H1 (cell line): Measurements from ENCODE around the gene LDLRAD1. TPM values are rescaled to one million over a fixed set of nuclear protein-coding genes. Genes with fewer than 3 reads are reported as not detected.

Source experiments
- CTCF ChIA-PET: fragments of 300-600 bp; sonication (Branson Sonifier 250); formaldehyde crosslinking; loops from one replicate; lab custom pipeline; 2021; ENCODE audit not compliant: partially characterized antibody; lab: Charles Lee
- POLR2A ChIA-PET: fragments of 300-600 bp; sonication (Branson Sonifier 250); formaldehyde crosslinking; loops from one replicate; lab custom pipeline; 2021; ENCODE audit warnings: inconsistent platforms; ENCODE audit not compliant: partially characterized antibody; lab: Charles Lee
- DNase-seq, 2 experiments: peaks; one replicate each; pipeline versions ENCODE4 v3.0.0 to v3.0.0-alpha.2; 2010 to 2022; ENCODE audit warnings: low spot score in 2 of 2, low read depth in 1 of 2, mixed read lengths in 1 of 2
- FAIRE-seq: peaks from 2 replicates; lab custom pipeline; 2011; peaks lifted over from hg19 to GRCh38; lab: Jason Lieb, UNC
- H2AFZ ChIP-seq: 2 replicates; pipeline ENCODE4 v1.8.1; 2012; ENCODE audit warnings: low read length, inconsistent platforms
- H2AK5ac ChIP-seq: 2 replicates; pipeline ENCODE4 v1.6.1; 2013; ENCODE audit warnings: low read depth, low read length
- H2BK120ac ChIP-seq: replicated peaks from 2 replicates; pipeline ENCODE3; 2013; ENCODE audit warnings: low read depth, low read length, inconsistent platforms
- H2BK12ac ChIP-seq: 2 replicates; pipeline ENCODE4 v1.6.1; 2013; ENCODE audit warnings: low read depth, low read length
- H2BK15ac ChIP-seq: 2 replicates; pipeline ENCODE4 v1.6.1; 2013; ENCODE audit warnings: low read length
- H2BK20ac ChIP-seq: 2 replicates; pipeline ENCODE4 v1.6.1; 2013; ENCODE audit warnings: low read length
- H2BK5ac ChIP-seq: 2 replicates; pipeline ENCODE4 v1.6.1; 2013; ENCODE audit warnings: low read depth, low read length
- H3K14ac ChIP-seq: 2 replicates; pipeline ENCODE4 v1.6.1; 2013; ENCODE audit warnings: inconsistent platforms; ENCODE audit not compliant: insufficient read length
- H3K18ac ChIP-seq: 2 replicates; pipeline ENCODE4 v1.6.1; 2013; ENCODE audit warnings: low read length; ENCODE audit errors: extremely low read depth
- H3K23ac ChIP-seq: 2 replicates; pipeline ENCODE4 v1.6.1; 2013; ENCODE audit warnings: inconsistent platforms; ENCODE audit not compliant: insufficient read length
- H3K23me2 ChIP-seq: 2 replicates; pipeline ENCODE4 v1.6.1; 2013; ENCODE audit warnings: low read depth, low read length
- H3K27ac ChIP-seq: 2 replicates; pipeline ENCODE4 v1.6.1; 2011; ENCODE audit warnings: low read depth, low read length, inconsistent platforms
- H3K27me3 ChIP-seq, 4 experiments: replicated peaks in 1 of 4; 1 replicate in 1 of 4; 2 replicates in 3 of 4; pipeline versions ENCODE4 v1.6.1 to v1.8.1; 2011 to 2013; ENCODE audit warnings: low read length in 3 of 4, mild to moderate bottlenecking in 3 of 4, inconsistent platforms in 2 of 4, mixed read lengths in 2 of 4, moderate library complexity in 1 of 4; ENCODE audit not compliant: control insufficient read depth in 3 of 4, insufficient read depth in 3 of 4; ENCODE audit errors: extremely low read depth in 1 of 4
- H3K36me3 ChIP-seq, 4 experiments: 2 replicates each; pipeline versions ENCODE4 v1.6.1 to v1.8.1; 2011 to 2013; ENCODE audit warnings: mild to moderate bottlenecking in 4 of 4, low read length in 3 of 4, moderate library complexity in 2 of 4, control low read depth in 1 of 4, inconsistent platforms in 1 of 4; ENCODE audit not compliant: insufficient read depth in 4 of 4, control insufficient read depth in 2 of 4
- H3K4ac ChIP-seq: replicated peaks from 2 replicates; pipeline ENCODE3; 2013; ENCODE audit warnings: low read length, low read depth, mixed read lengths, inconsistent platforms; ENCODE audit not compliant: insufficient read length
- H3K4me1 ChIP-seq, 4 experiments: replicated peaks in 1 of 4; 1 replicate in 1 of 4; 2 replicates in 3 of 4; pipeline versions ENCODE4 v1.6.1 to v1.8.1; 2011 to 2013; ENCODE audit warnings: low read length in 3 of 4, inconsistent platforms in 2 of 4, mixed read lengths in 1 of 4; ENCODE audit not compliant: insufficient read depth in 4 of 4, control insufficient read depth in 3 of 4
- H3K4me2 ChIP-seq, 2 experiments: 2 replicates each; pipeline versions ENCODE4 v1.6.1 to v1.8.1; 2011 to 2013; ENCODE audit warnings: low read depth in 2 of 2, low read length in 2 of 2, control low read depth in 1 of 2, inconsistent platforms in 1 of 2, mild to moderate bottlenecking in 1 of 2; ENCODE audit not compliant: insufficient read depth in 1 of 2
- H3K4me3 ChIP-seq, 4 experiments: fragments of 200-600, 300-600 bp in 1 of 4; sonication (generic), shearing (Covaris generic), sonication (Bioruptor Twin) in 1 of 4; 2 replicates each; pipeline versions ENCODE4 v1.5.1 to v1.8.1; 2011 to 2016; ENCODE audit warnings: low read length in 4 of 4, low read depth in 3 of 4, control low read depth in 2 of 4, inconsistent platforms in 2 of 4, mild to moderate bottlenecking in 2 of 4, mixed read lengths in 1 of 4, moderate library complexity in 1 of 4; ENCODE audit not compliant: insufficient read depth in 2 of 4; ENCODE audit errors: extremely low read depth in 1 of 4
- H3K56ac ChIP-seq: replicated peaks from 2 replicates; pipeline ENCODE3; 2013; ENCODE audit warnings: low read depth, mild to moderate bottlenecking, mixed read lengths, low read length, inconsistent platforms; ENCODE audit not compliant: insufficient read length
- H3K79me1 ChIP-seq: 2 replicates; pipeline ENCODE4 v1.6.1; 2013; ENCODE audit warnings: low read depth, low read length, control low read depth
- H3K79me2 ChIP-seq, 2 experiments: 2 replicates each; pipeline versions ENCODE4 v1.6.1 to v1.8.1; 2012 to 2013; ENCODE audit warnings: low read length in 2 of 2, mild to moderate bottlenecking in 2 of 2, inconsistent platforms in 1 of 2; ENCODE audit not compliant: insufficient read depth in 2 of 2, control insufficient read depth in 1 of 2
- H3K9ac ChIP-seq, 4 experiments: replicated peaks in 1 of 4; 1 replicate in 1 of 4; 2 replicates in 3 of 4; pipeline versions ENCODE4 v1.6.1 to v1.8.1; 2011 to 2013; ENCODE audit warnings: low read depth in 3 of 4, low read length in 3 of 4, control low read depth in 2 of 4, mild to moderate bottlenecking in 2 of 4, moderate library complexity in 2 of 4, inconsistent platforms in 1 of 4; ENCODE audit errors: extremely low read depth in 1 of 4
- H3K9me3 ChIP-seq, 2 experiments: 2 replicates each; pipeline versions ENCODE4 v1.6.1 to v1.8.1; 2012 to 2013; ENCODE audit warnings: mild to moderate bottlenecking in 2 of 2, moderate library complexity in 2 of 2, control low read depth in 1 of 2, inconsistent platforms in 1 of 2, low read depth in 1 of 2, low read length in 1 of 2, mixed read lengths in 1 of 2; ENCODE audit not compliant: insufficient read depth in 2 of 2
- H4K20me1 ChIP-seq, 2 experiments: replicated peaks in 1 of 2; 2 replicates each; pipeline versions ENCODE3 to v1.8.1; 2011 to 2013; ENCODE audit warnings: inconsistent platforms in 2 of 2, low read length in 2 of 2, mild to moderate bottlenecking in 1 of 2; ENCODE audit not compliant: insufficient read depth in 2 of 2, control insufficient read depth in 1 of 2
- H4K5ac ChIP-seq: 2 replicates; pipeline ENCODE4 v1.6.1; 2013; ENCODE audit warnings: low read length, low read depth, mixed read lengths, inconsistent platforms; ENCODE audit not compliant: insufficient read length
- H4K8ac ChIP-seq: 2 replicates; pipeline ENCODE4 v1.8.0; 2013; ENCODE audit warnings: mild to moderate bottlenecking, moderate library complexity, low read length, inconsistent platforms; ENCODE audit not compliant: insufficient read depth; ENCODE audit errors: extremely low read depth
- H4K91ac ChIP-seq: replicated peaks from 2 replicates; pipeline ENCODE3; 2013; ENCODE audit warnings: low read length, mixed read lengths, inconsistent platforms; ENCODE audit not compliant: insufficient read length
- CBX8 ChIP-seq: fragments of 300-800, 300-1000 bp; sonication (generic); IDR thresholded peaks from 2 replicates; pipeline ENCODE4 v1.7.1; 2016; ENCODE audit warnings: low read depth, low read length, borderline replicate concordance
- CHD1 ChIP-seq: IDR thresholded peaks from 2 replicates; pipeline ENCODE4 v1.6.1; 2012; ENCODE audit warnings: low read depth, low read length, improper control_type of control experiment
- CREB1 ChIP-seq: IDR thresholded peaks from 2 replicates; pipeline ENCODE4 v1.6.1; 2012; ENCODE audit warnings: inconsistent platforms
- EZH2 ChIP-seq: fragments of 200-600 bp; sonication (generic); IDR thresholded peaks from 2 replicates; pipeline ENCODE4 v1.7.1; 2012; ENCODE audit warnings: low read depth, mild to moderate bottlenecking, moderate library complexity, low read length, inconsistent platforms; ENCODE audit not compliant: severe bottlenecking
- FOSL1 ChIP-seq: IDR thresholded peaks from 2 replicates; pipeline ENCODE4 v1.6.1; 2011; ENCODE audit warnings: mild to moderate bottlenecking, low read depth, low read length, moderate library complexity; ENCODE audit not compliant: insufficient read depth
- KDM1A ChIP-seq: fragments of 200-600, 300-600 bp; sonication (generic); IDR thresholded peaks from 2 replicates; pipeline ENCODE4 v1.7.1; 2016; ENCODE audit warnings: mild to moderate bottlenecking, low read length, borderline replicate concordance
- MAFK ChIP-seq: IDR thresholded peaks from 2 replicates; pipeline ENCODE4 v1.6.1; 2012; ENCODE audit warnings: low read depth, mild to moderate bottlenecking, improper control_type of control experiment, low read length
- NANOG ChIP-seq: IDR thresholded peaks from 2 replicates; pipeline ENCODE4 v1.6.1; 2011; ENCODE audit warnings: low read length, low read depth, mild to moderate bottlenecking, inconsistent platforms; ENCODE audit not compliant: insufficient read depth, poor library complexity, severe bottlenecking
- PHF8 ChIP-seq: fragments of 200-600 bp; sonication (generic); conservative IDR thresholded peaks from 2 replicates; pipeline ENCODE4 v1.7.1; 2012; ENCODE audit warnings: low read depth, mild to moderate bottlenecking, inconsistent platforms, low read length, moderate library complexity
- POLR2AphosphoS5 ChIP-seq: IDR thresholded peaks from 2 replicates; pipeline ENCODE4 v1.6.1; 2011; ENCODE audit warnings: low read depth, low read length
- TAF1 ChIP-seq: IDR thresholded peaks from 2 replicates; pipeline ENCODE4 v1.6.1; 2011; ENCODE audit warnings: mild to moderate bottlenecking, low read depth, low read length
- TAF7 ChIP-seq: optimal IDR thresholded peaks from 2 replicates; pipeline ENCODE3; 2011; ENCODE audit warnings: low read depth, mild to moderate bottlenecking, inconsistent platforms, low read length, moderate library complexity, borderline replicate concordance
- TCF12 ChIP-seq: IDR thresholded peaks from 2 replicates; pipeline ENCODE4 v1.6.1; 2011; ENCODE audit warnings: low read depth, mild to moderate bottlenecking, low read length
- WGBS, 2 experiments: shearing (Covaris generic) in 1 of 2; methylation state at CpG; one replicate each; pipeline versions ENCODE4 v1.1.6 to v1.1.7; 2013 to 2015; ENCODE audit warnings: low lambda C conversion rate in 2 of 2, mixed read lengths in 2 of 2, inconsistent platforms in 1 of 2, low coverage in 1 of 2, missing lambda C conversion rate in 1 of 2; ENCODE audit not compliant: insufficient replicate concordance in 2 of 2, insufficient coverage in 1 of 2, insufficient read length in 1 of 2; ENCODE audit errors: extremely low coverage in 1 of 2, missing lambda C conversion rate in 1 of 2; 5-methylcytosine and 5-hydroxymethylcytosine counted together
- polyA plus RNA-seq, 7 experiments: library from polyadenylated mRNA; depleted of rRNA in 3 of 7; stranded (reverse) in 5 of 7; unstranded in 2 of 7; fragments of >200 nt in 5 of 7; fragments of 200-250 nt in 2 of 7; gene quantifications; 1 replicate in 5 of 7; 2 replicates in 1 of 7; 4 replicates in 1 of 7; pipeline versions ENCODE4 v1.2.1 to v1.2.3, GENCODE V29; 2011 to 2013; ENCODE audit warnings: missing spikeins in 2 of 7, mixed read lengths in 2 of 7
- total RNA-seq: library from RNA; stranded (reverse); fragmentation: NEBNext Ultra II Directional; extraction: Animal tissue kit (Norgen Biotek cat#: 25700); gene quantifications from 2 replicates; pipeline ENCODE4 v1.2.1, GENCODE V29; 2021

LDLRAD1 gene
- total and polyA plus RNA-seq, 2 of the 8 experiments (the other 6 are each of a cell fraction or from before 2014, with no cell fraction given): not detected

- Histone ChIP-seq H3K79me1 (no peaks in the 10 kb centered on the region), H3K18ac (no peak overlapping the region), H2BK12ac (no peak overlapping the region), H3K36me3 (no peaks in the 10 kb centered on the region; a peak in 1 of 8 replicates), H3K9me3 (no peaks in the 10 kb centered on the region), H3K27me3 (no peaks in the 10 kb centered on the region), H3K56ac (no peak overlapping the region), H3K27ac (no peak overlapping the region), H2AK5ac (no peak overlapping the region), H3K23ac (no peak overlapping the region), H4K91ac (no peak overlapping the region), H2BK20ac (no peak overlapping the region), H4K8ac (no peak overlapping the region), H3K14ac (no peak overlapping the region), H4K5ac (no peak overlapping the region), H3K4me1 (no peaks in the 10 kb centered on the region), H3K4me2 (no peak overlapping the region), H2AFZ (no peak overlapping the region), H2BK120ac (no peak overlapping the region), H3K23me2 (no peaks in the 10 kb centered on the region), H2BK5ac (no peak overlapping the region), H4K20me1 (no peaks in the 10 kb centered on the region), H2BK15ac (no peak overlapping the region), H3K79me2 (no peaks in the 10 kb centered on the region), H3K9ac (no peak overlapping the region), H3K4me3 (no peak overlapping the region), H3K4ac (no peak overlapping the region)
- DNase-seq (no peak), FAIRE-seq (no peak)
- TF ChIP-seq PHF8 (no peak), NANOG (no peak), TAF1 (no peak), TAF7 (no peak), POLR2AphosphoS5 (no peak), EZH2 (no peak), KDM1A (no peak), CBX8 (no peak), TCF12 (no peak), CHD1 (no peak), MAFK (no peak), CREB1 (no peak), FOSL1 (no peak)
- POLR2A ChIA-PET: interaction anchor here (1.2 kb wide), 1 partner anchor 10 kb away, joined by 3 read pairs; no protein-coding TSS in a partner anchor
- WGBS, 2 experiments: 91% methylated on average over 7 of the region's 7 CpGs; no CpG with 5 or more reads in 1 of the 2 experiments
- CTCF ChIA-PET: interaction anchor here (1.3 kb wide), 2 partner anchors 17 to 97 kb away, joined by 3 to 8 read pairs; no protein-coding TSS in a partner anchor
These were observed 42.1 kb downstream of the LDLRAD1 start for GRCh38 chr1:53975861-53976260.
